Stimulated activated CD4-positive, alpha-beta T cell treated with anti-CD3 and anti-CD28 coated beads, Interleukin-12 subunit alpha, Interleukin-12 subunit beta, amount 100 ng/mL, for 4 hours (primary cell): Measurements from ENCODE around the gene ZWILCH.
"Not testable (repeated sequence)": the region's sequence is repeated elsewhere in the genome, so short reads cannot be mapped to it uniquely, and the experiment has no call there.

Experiments used
- DNase-seq: peaks from one replicate; pipeline ENCODE4 v3.0.0-alpha.2; 2020

Gene ZWILCH

DNA sequence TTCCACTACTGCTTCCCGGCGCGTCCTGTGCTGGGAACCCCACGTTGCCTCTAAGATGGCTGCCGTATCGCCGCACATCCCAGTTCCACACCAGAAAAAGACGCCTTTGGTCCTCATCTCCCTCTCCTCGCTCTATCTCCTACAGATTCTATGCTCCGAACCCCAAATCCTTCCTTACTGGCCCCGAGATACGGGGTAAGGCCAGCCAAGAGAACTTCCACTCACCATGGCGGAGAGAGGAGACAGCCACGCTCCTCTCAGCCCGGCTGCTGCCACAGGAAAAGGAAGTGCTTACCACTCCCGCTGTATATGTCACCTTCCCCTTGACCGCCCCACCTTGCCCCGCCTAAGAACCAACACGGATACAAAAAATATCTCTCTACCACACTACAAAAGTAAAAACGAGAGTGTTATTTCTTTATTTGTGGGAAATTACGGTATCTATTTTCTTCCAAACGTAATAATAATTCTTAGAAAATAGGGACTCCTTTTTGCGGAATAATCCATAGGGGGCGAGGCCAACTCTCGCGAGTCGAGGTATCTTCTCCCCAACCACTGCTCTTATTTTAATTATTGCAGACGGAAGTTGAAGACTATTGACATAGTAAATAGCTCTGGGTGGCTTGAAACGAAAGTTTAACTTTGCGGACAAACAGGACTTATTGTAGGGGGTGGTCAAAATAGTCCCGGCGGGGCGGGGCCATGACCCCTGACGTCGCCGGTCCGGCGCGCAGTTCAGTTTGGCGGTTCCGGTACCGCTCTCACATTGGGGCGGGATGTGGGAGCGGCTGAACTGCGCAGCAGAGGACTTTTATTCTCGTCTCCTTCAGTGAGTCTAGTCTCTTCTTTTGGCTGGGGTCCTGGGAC, at the start of gene ZWILCH, which contains the start of gene RPL4:
Gene ZWILCH, plus strand, starts transcription at position 764 of the 867 bp plus-strand sequence. Its CDS starts 13 bp downstream, at position 777.
Gene RPL4, minus strand, starts transcription at position 293 of the 867 bp plus-strand sequence. Its CDS starts 65 bp downstream, at position 228.
- DNase-seq: peak; percentile 76

GRCh38 chr15:66456211-66456610, 48.9 kb upstream of the ZWILCH start:
- DNase-seq: no peak

GRCh38 chr15:66459818-66460615, 45.1 kb upstream of the ZWILCH start:
- DNase-seq: no peak

GRCh38 chr15:66461294-66461693, 43.8 kb upstream of the ZWILCH start:
- not testable (repeated sequence) for DNase-seq

- DNase-seq: no peak
These were observed 43.2 kb upstream of the ZWILCH start for GRCh38 chr15:66461917-66462316.

GRCh38 chr15:66462627-66463026, 42.5 kb upstream of the ZWILCH start:
- DNase-seq: no peak

- not testable (repeated sequence) for DNase-seq
These were observed 39.8 kb upstream of the ZWILCH start for GRCh38 chr15:66465294-66465693.

- DNase-seq: not testable (repeated sequence)
These were observed 37.7 kb upstream of the ZWILCH start for GRCh38 chr15:66467162-66468040.

DNA sequence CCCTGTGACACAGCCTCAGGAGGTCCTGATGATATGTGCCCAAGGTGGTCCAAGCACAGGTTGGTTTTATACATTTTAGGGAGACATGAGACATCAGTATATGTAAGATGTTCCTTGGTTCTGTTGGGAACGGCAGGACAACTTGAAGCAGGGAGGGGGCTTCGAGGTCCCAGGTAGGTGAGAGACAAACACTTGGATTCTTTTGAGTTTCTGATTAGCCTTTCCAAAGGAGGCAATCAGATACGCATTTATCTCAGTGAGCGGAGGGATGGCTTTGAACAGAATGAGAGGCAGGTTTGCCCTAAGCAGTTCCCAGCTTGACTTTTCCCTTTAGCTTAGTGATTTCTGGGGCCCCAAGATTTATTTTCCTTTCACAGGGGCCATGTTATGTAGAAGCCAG, 34.3 kb upstream of the ZWILCH start:
- not testable (repeated sequence) for DNase-seq

DNA sequence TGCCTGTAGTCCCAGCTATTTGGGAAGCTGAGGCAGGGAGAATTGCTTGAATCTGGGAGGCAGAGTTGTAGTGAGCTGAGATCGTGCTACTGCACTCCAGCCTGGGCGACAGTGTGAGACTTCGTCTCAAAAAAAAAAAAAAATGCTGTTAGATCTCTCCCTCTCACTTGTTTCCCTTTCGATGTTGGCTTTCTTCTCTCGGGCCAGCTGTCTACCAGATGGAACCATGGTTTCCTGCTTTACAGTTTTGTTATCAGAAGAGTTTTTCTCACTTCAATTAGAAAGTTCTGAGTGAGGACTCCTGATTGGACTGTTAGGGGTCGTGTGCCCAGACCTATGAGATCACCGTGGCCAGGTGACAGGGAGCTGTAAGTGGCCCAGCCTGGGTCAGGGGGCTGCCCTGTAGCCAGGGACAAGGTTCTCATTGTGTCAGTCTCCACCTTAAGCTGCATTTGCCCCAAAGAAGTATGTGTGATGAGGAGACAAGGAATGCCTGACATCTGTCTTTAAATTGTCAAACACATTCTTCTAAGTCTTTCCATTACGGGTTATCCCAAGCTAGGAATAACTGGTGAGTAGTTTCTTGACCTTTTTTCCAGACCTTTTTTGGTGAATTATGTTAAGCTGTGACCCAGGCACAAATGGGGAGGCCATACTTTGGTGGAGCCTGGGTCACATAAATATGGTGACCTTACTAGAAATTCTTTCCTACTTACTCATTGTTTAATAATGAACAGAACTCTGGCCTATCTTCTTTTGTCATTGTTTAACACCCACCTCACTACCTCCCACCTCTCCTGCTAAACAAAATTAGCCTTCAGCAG, 32.7 kb upstream of the ZWILCH start:
- no peak for DNase-seq

- DNase-seq: no peak
These were observed 31.0 kb upstream of the ZWILCH start for GRCh38 chr15:66474135-66474534.

- DNase-seq: no peak
These were observed 30.2 kb upstream of the ZWILCH start for GRCh38 chr15:66474963-66475362.

DNA sequence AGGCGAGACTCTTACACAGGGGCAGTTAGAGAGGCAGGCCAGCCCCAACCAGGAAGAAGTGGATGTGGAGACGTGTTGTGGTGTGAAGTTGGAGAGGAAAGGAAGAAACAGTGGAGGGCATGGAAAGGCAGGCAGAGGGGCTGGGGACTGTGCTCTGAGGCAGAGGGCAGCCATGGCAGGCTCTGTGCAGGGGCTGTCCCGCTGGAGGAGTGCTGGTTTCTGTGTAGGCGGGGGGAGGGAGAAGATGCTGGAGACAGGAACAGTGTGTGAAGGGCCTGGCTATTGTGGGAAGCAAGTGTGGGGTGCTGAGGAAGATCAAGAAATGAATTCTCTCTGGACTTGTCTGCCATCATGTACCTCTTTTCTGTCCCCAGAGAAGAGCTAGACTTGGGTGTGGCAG, 28.6 kb upstream of the ZWILCH start:
- DNase-seq: no peak

DNA sequence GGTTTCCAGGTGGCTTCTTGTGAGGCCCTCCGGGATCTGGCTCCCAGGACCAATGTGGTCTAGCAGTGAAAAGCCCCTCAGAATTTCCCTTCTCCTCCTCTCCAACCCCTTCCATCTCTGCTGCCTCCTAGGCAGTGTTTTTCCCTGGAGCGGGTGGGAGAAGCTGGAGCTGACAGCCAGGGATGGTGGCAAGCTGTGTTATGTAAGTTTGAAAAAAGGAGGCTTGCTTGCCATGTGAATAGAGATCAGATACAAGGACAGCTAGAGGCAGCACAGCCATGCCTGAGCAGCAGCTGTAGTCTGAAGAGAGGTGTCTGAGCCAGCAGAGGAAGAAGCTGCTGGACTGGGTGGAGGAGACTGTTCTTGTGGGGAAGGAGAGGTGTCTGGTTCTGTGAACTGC, 28.1 kb upstream of the ZWILCH start:
- no peak for DNase-seq

DNA sequence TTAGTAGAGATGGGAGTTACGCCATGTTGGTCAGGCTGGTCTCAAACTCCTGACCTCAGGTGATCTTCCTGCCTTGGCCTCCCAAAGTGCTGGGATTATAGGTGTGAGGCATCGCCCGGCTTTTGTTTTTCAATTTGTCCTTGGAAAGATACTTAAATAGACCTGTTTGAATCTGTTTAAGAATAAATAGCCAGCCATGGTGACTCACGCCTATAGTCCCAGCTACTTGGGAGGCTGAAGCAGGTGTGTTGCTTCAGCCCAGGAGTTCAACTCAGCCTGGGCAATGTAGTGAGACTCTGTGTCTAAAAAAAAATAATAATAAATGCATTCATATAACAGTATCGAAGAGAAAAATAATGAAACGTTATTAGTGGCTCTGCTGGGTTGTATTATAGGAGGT, 24.9 kb upstream of the ZWILCH start:
- no peak for DNase-seq

GRCh38 chr15:66481107-66481856, 23.8 kb upstream of the ZWILCH start:
- no peak for DNase-seq

DNA sequence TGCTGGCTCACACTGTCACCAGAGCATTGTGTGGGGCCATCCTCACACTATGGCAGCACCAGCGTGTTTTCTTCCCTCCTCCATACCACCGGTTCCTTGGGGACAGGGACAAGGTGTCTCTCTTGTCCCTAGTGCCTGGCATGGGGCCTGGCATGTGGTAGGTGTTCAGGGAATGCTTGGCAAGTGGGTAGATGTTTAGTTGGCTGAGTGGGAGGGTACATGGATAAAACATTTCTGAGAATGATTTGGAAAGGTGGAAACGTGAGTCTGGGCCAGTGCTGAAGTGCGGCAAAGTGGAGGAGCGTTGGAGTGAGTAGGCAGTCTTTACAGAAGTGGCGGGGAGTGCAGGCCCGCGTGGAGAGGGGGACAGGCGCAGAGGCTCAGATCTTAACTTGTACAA, 22.6 kb upstream of the ZWILCH start:
- no peak for DNase-seq

GRCh38 chr15:66483131-66483566, 22.0 kb upstream of the ZWILCH start:
- DNase-seq: no peak

DNA sequence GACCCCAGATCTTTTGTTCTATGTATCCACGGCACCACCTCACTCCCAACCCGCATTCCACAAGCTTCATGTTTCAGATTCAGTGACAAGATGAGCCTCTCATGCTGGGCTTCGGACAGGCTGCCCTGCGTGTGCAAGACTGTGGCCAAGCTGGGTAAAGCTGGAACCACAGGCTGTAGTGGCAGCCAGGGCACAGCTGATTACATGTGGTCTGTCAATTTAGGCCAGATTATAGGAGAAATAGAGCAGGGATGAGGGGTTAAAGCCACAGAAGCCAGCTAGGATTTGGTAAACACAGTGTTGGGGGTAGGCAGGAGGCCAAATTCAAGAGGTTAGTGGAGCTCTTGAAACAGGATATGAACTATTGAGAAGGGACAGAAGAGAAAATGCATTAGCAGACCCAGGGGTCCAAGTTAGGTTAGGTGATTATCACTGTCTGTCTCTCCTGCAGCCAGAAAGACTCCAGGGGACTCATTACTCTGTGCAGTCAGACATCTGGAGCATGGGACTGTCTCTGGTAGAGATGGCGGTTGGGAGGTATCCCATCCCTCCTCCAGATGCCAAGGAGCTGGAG, 20.5 kb upstream of the ZWILCH start:
- DNase-seq: no peak

DNA sequence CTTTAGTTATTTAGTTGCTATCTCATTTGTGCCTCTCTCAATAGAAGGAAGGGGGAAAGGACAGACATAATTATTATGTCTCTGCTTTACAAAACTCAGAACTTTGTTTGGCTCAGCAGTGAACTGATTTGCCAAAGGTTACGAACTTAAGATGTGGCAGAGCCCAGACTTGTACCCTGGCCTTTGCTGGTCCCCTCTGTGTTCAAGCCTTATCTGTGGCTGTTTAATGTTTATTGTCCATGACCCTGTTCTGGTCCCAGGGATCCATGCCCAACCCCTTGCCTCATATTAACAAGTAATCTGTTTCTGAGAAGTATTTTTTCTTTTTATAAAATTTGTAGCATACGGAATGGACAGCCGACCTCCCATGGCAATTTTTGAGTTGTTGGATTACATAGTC, 18.2 kb upstream of the ZWILCH start:
- DNase-seq: no peak

- DNase-seq: no peak
These were observed 16.6 kb upstream of the ZWILCH start for GRCh38 chr15:66488525-66488924.
